ENCODE results near the gene SEZ6.

Gene SEZ6

DNA sequence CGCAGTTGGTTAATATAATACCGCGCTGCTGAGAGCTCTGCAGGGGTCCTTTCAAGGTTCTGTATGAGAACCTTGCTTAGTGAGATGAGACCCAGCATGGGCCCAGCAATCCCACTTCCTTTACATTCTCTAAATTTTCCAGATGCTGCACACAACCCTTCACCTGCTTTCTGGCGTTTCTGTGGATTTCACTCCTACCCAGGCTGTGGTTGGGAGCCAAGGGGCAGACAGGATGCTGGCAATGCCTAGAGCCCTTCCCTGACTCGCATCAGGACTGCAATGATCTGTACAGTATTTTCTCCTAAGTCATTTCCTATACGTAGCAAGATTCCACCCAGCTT, 27.0 kb upstream of the SEZ6 start:
- TF ChIP-seq, protein P1, sequence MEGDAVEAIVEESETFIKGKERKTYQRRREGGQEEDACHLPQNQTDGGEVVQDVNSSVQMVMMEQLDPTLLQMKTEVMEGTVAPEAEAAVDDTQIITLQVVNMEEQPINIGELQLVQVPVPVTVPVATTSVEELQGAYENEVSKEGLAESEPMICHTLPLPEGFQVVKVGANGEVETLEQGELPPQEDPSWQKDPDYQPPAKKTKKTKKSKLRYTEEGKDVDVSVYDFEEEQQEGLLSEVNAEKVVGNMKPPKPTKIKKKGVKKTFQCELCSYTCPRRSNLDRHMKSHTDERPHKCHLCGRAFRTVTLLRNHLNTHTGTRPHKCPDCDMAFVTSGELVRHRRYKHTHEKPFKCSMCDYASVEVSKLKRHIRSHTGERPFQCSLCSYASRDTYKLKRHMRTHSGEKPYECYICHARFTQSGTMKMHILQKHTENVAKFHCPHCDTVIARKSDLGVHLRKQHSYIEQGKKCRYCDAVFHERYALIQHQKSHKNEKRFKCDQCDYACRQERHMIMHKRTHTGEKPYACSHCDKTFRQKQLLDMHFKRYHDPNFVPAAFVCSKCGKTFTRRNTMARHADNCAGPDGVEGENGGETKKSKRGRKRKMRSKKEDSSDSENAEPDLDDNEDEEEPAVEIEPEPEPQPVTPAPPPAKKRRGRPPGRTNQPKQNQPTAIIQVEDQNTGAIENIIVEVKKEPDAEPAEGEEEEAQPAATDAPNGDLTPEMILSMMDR (IDR thresholded peaks at IDR 0.05), result no peak
- peaks cover 47% of the 10 kb centered on the region for H3K9me3 Mint-ChIP-seq
- no peak for DNase-seq
- H3K4me3 Mint-ChIP-seq, result no peak overlapping the region
- peaks cover 31% of the 10 kb centered on the region for H3K4me1 Mint-ChIP-seq
- no peak overlapping the region for H3K27ac Mint-ChIP-seq
- peaks cover 4% of the 10 kb centered on the region for H3K36me3 Mint-ChIP-seq (ENCODE audit: low read depth)
- H3K27me3 Mint-ChIP-seq (ENCODE audit: low read depth, poor library complexity), result peaks cover 30% of the 10 kb centered on the region

DNA sequence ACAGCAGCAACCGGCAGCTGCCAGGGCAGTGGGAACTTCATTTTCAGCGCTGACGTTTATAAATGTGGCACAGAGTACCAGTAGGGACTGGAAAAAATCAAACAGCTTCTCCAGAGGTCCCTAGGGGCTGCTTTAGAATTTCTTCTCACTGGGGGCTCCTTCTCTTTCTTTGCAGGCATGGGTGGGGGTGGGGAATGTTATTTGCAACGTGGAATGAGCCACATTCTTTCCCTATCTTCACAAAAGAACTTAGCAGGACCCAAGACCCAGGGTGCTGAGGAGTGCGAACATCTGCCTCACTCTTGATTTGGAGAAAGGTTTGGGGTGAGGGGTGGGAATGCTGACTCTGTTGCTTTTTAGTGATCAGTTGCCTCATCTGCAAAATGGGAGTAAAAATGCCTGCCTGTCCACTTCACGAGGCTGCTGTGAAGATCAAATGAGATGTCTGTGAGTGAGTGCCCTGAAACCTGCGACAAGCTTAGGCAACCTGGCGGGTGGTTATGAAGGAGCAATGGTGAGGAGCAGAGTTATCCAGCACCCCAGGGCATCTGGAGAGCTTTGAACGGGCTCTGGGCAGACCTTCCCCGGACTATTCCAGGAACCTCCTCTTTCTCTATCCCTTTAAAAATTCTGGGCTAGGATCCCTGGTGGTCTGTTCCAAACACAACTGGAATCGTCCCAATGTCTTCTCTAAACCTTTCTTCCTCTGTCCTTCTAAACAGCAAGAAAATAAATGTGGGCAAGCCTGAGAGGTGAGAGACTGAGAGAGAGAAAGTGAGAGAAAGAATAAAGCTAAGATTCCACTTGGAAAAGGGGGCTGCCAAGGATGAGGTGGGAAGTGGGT, 26.4 kb upstream of the SEZ6 start:
- no peak overlapping the region for H3K27ac Mint-ChIP-seq
- peaks cover 4% of the 10 kb centered on the region for H3K36me3 Mint-ChIP-seq (ENCODE audit: low read depth)
- peaks cover 30% of the 10 kb centered on the region for H3K27me3 Mint-ChIP-seq (ENCODE audit: low read depth, poor library complexity)
- H3K4me3 Mint-ChIP-seq, result no peak overlapping the region
- H3K9me3 Mint-ChIP-seq, result peaks cover 47% of the 10 kb centered on the region
- DNase-seq, result no peak
- TF ChIP-seq, protein P1 (IDR thresholded peaks at IDR 0.05), result no peak
- H3K4me1 Mint-ChIP-seq, result peaks cover 36% of the 10 kb centered on the region

DNA sequence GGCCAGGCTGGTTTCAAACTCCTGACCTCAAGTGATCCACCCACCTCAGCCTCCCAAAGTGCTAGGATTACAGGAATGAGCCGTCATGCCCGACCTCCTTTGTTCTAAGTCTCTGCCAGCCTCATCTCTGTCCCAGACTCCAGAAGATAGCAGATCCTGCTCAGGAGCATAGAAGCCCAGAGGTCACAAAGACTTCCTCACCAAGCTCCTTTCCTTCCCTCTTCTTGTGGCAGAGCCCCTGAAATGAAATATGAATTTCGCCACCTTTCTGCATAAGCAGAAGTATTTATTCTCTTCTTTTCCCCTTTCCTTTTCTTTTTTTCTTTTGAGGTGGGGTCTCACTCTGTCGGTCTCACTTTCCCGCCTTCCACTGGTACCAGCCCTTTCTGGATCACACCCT, 25.7 kb upstream of the SEZ6 start:
- no peak overlapping the region for H3K4me3 Mint-ChIP-seq
- H3K36me3 Mint-ChIP-seq (ENCODE audit: low read depth), result peaks cover 4% of the 10 kb centered on the region
- H3K27ac Mint-ChIP-seq, result no peak overlapping the region

DNA sequence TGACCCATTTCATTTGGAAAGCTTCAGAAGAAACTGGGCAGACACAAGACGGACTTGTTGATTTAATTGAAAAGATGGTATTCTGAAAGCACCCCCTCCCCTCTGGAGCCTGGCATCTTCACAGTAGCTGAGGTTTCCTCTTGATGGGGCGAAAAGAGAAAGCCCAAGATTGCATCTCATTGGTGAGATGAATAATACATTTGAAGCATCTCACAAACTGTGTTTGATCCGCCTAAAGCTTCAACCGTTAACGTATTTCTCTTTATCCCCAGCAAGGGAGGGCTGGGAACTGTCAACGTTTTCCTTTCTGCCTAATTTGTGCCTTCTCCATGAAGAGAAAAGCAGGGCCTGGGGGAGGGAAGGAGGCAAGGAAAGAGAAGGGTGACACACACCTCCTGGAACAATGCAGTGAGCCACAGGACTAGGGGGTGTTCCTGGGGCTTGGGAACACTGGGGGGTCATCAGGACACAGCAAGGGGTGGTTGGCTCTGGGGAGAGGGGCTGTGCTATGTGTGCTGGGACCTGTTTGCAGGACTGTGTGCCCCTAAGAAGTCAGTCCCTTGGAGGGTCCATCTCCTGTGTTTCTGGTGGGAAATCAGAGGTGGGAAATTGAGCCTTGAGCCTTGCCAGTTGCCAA, 18.6 kb upstream of the SEZ6 start:
- peaks cover 33% of the 10 kb centered on the region for H3K27me3 Mint-ChIP-seq (ENCODE audit: low read depth, poor library complexity)
- no peaks in the 10 kb centered on the region for H3K9me3 Mint-ChIP-seq
- no peaks in the 10 kb centered on the region for H3K36me3 Mint-ChIP-seq (ENCODE audit: low read depth)

More for the DNA sequence above, 25.7 kb upstream of the SEZ6 start:
- Mint-ChIP-seq H3K27me3 (ENCODE audit: low read depth, poor library complexity) (peaks cover 30% of the 10 kb centered on the region), H3K9me3 (peaks cover 47% of the 10 kb centered on the region), H3K4me1 (peaks cover 42% of the 10 kb centered on the region)
- no peak for DNase-seq
- TF ChIP-seq, protein P1 (IDR thresholded peaks at IDR 0.05), result no peak

DNA sequence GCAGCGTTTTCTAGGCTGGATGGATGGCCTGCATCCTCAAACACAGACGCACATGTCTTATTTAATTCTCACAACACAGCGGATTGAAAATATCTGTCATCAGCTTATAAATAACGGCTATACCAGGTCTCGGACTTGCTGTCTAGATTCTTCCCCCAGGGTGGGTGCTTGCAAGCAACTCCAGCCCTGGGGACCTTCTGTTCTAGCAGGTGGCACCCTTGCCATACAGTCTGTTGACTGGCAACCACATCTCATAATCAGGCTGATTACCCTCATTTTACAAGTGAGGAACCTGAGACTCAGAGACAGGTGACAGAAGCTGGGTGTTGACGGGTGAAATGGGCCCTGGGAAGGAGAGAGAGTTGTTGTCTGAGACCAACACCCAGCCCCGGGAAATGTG, 16.2 kb upstream of the SEZ6 start:
- Mint-ChIP-seq H3K27ac (no peak overlapping the region), H3K9me3 (no peaks in the 10 kb centered on the region), H3K27me3 (ENCODE audit: low read depth, poor library complexity) (peaks cover 51% of the 10 kb centered on the region), H3K4me1 (peaks cover 23% of the 10 kb centered on the region), H3K36me3 (ENCODE audit: low read depth) (no peaks in the 10 kb centered on the region), H3K4me3 (no peak overlapping the region)
- no peak for DNase-seq
- TF ChIP-seq, protein P1 (IDR thresholded peaks at IDR 0.05), result no peak

More for the DNA sequence above, 18.6 kb upstream of the SEZ6 start:
- DNase-seq, result no peak
- TF ChIP-seq, protein P1 (IDR thresholded peaks at IDR 0.05), result no peak
- no peak overlapping the region for H3K27ac Mint-ChIP-seq
- H3K4me1 Mint-ChIP-seq, result peaks cover 32% of the 10 kb centered on the region
- no peak overlapping the region for H3K4me3 Mint-ChIP-seq

All from nephron progenitor cell (in vitro differentiated cells).